ENCODE measurements around the gene NODAL. TPM values are rescaled to one million over a fixed set of nuclear protein-coding genes. Genes with fewer than 3 reads are reported as not detected.

NODAL gene
- total and polyA plus RNA-seq, 2 donors = not detected

- 0% methylated on average over 11 of the region's 11 CpGs for WGBS
- Histone ChIP-seq H3K36me3 (ENCODE audit: insufficient read depth) (peaks cover 4% of the 10 kb centered on the region), H3K27ac (ENCODE audit: low read depth) (peak overlapping the region; percentile 100), H3K4me3 (ENCODE audit: low read depth, low read length) (peak overlapping the region; percentile 98), H3K4me1 (ENCODE audit: insufficient read depth) (no peaks in the 10 kb centered on the region)
- DNase-seq (ENCODE audit: extremely low spot score) = no peak
Measured at GRCh38 chr10:70404787-70405036, 36.8 kb downstream of the NODAL start.

GRCh38 chr10:70404036-70404786, 37.3 kb downstream of the NODAL start, which contains the start of gene EIF4EBP2:
TSS of gene EIF4EBP2 (plus strand) at chr10:70404145. CDS start at chr10:70404402, 257 bp downstream.
- Histone ChIP-seq H3K4me3 (ENCODE audit: low read depth, low read length) (peak within 1 kb of the TSS; percentile 98), H3K27ac (ENCODE audit: low read depth) (peak within 1 kb of the TSS; percentile 100), H3K36me3 (ENCODE audit: insufficient read depth) (no peaks in the 10 kb centered on the region), H3K4me1 (ENCODE audit: insufficient read depth) (no peaks in the 10 kb centered on the region)
- under 1% methylated on average over 103 of the region's 103 CpGs for WGBS
- DNase-seq (ENCODE audit: extremely low spot score) = peak; percentile 92

- no peaks in the 10 kb centered on the region for H3K36me3 ChIP-seq (ENCODE audit: insufficient read depth)
- H3K27ac ChIP-seq (ENCODE audit: low read depth) = no peak overlapping the region
- H3K4me3 ChIP-seq (ENCODE audit: low read depth, low read length) = no peak overlapping the region
- WGBS = 4% methylated on average over 12 of the region's 12 CpGs
- DNase-seq (ENCODE audit: extremely low spot score) = no peak
- H3K4me1 ChIP-seq (ENCODE audit: insufficient read depth) = no peaks in the 10 kb centered on the region
Measured at GRCh38 chr10:70403483-70404035, 37.9 kb downstream of the NODAL start.

GRCh38 chr10:70399177-70399576, 42.3 kb downstream of the NODAL start:
- Histone ChIP-seq H3K4me1 (ENCODE audit: insufficient read depth) (no peaks in the 10 kb centered on the region), H3K27ac (ENCODE audit: low read depth) (no peak overlapping the region), H3K36me3 (ENCODE audit: insufficient read depth) (no peaks in the 10 kb centered on the region), H3K4me3 (ENCODE audit: low read depth, low read length) (no peak overlapping the region)
- 94% methylated on average over 3 of the region's 3 CpGs for WGBS
- DNase-seq (ENCODE audit: extremely low spot score) = no peak

- DNase-seq (ENCODE audit: extremely low spot score) = no peak
- no peak overlapping the region for H3K27ac ChIP-seq (ENCODE audit: low read depth)
- H3K36me3 ChIP-seq (ENCODE audit: insufficient read depth) = no peaks in the 10 kb centered on the region
- H3K4me1 ChIP-seq (ENCODE audit: insufficient read depth) = no peaks in the 10 kb centered on the region
- 91% methylated on average over 1 of the region's 1 CpG for WGBS
- H3K4me3 ChIP-seq (ENCODE audit: low read depth, low read length) = no peak overlapping the region
Measured at GRCh38 chr10:70396140-70396539, 45.3 kb downstream of the NODAL start.

- Histone ChIP-seq H3K36me3 (ENCODE audit: insufficient read depth) (no peaks in the 10 kb centered on the region), H3K4me3 (ENCODE audit: low read depth, low read length) (no peak overlapping the region), H3K4me1 (ENCODE audit: insufficient read depth) (no peaks in the 10 kb centered on the region), H3K27ac (ENCODE audit: low read depth) (no peak overlapping the region)
- DNase-seq (ENCODE audit: extremely low spot score) = no peak
- WGBS = 24% methylated on average over 4 of the region's 4 CpGs
Measured at GRCh38 chr10:70391654-70392053, 49.8 kb downstream of the NODAL start.

Other genes with a start within 250 kb of the NODAL start
- 116 TPM for gene PPA1, start 208.3 kb downstream of the NODAL start, total RNA-seq
- gene PPA1, start 208.3 kb downstream of the NODAL start, polyA plus RNA-seq = 67.4 TPM
- 0.05 TPM for gene NPFFR1, start 157.7 kb downstream of the NODAL start, total RNA-seq
- 0.01 TPM for gene NPFFR1, start 157.7 kb downstream of the NODAL start, polyA plus RNA-seq
- gene LRRC20, start 59.1 kb downstream of the NODAL start, total RNA-seq = 4.1 TPM
- 15.0 TPM for gene LRRC20, start 59.1 kb downstream of the NODAL start, polyA plus RNA-seq
- gene EIF4EBP2, start 37.5 kb downstream of the NODAL start, total RNA-seq = 52.1 TPM
- 48.3 TPM for gene EIF4EBP2, start 37.5 kb downstream of the NODAL start, polyA plus RNA-seq
- 10.2 TPM for gene PALD1, start 37.1 kb upstream of the NODAL start, total RNA-seq
- 5.7 TPM for gene PALD1, start 37.1 kb upstream of the NODAL start, polyA plus RNA-seq
- 0.90 TPM for gene PRF1, start 161.1 kb upstream of the NODAL start, total RNA-seq
- gene PRF1, start 161.1 kb upstream of the NODAL start, polyA plus RNA-seq = 1.3 TPM
- gene ADAMTS14, start 230.8 kb upstream of the NODAL start, total RNA-seq = 13.7 TPM
- 0.46 TPM for gene ADAMTS14, start 230.8 kb upstream of the NODAL start, polyA plus RNA-seq

Measured in urinary bladder (tissue), 4 donors.